Duodenal mucosa (tissue), 2 donors: ENCODE measurements around the gene ZNF169.

Experiments
- H3K27ac ChIP-seq: one replicate; pipeline ENCODE4 v1.7.0; 2013; ENCODE audit warnings: low read depth, low read length
- H3K27me3 ChIP-seq, 2 donors: one replicate each; pipeline ENCODE4 v1.7.0; 2013; ENCODE audit warnings: low read length in 2 of 2, control low read depth in 1 of 2; ENCODE audit not compliant: insufficient read depth in 2 of 2, control insufficient read depth in 1 of 2
- H3K36me3 ChIP-seq, 2 donors: one replicate each; pipeline ENCODE4 v1.7.0; 2013; ENCODE audit warnings: low read length in 2 of 2, control low read depth in 1 of 2; ENCODE audit not compliant: insufficient read depth in 2 of 2, control insufficient read depth in 1 of 2
- H3K4me1 ChIP-seq, 2 donors: one replicate each; pipeline ENCODE4 v1.7.0; 2013; ENCODE audit warnings: low read length in 2 of 2, control low read depth in 1 of 2; ENCODE audit not compliant: insufficient read depth in 2 of 2, control insufficient read depth in 1 of 2
- H3K4me3 ChIP-seq, 2 donors: one replicate each; pipeline ENCODE4 v1.7.0; 2013; ENCODE audit warnings: low read length in 2 of 2, low read depth in 1 of 2
- H3K9ac ChIP-seq, 2 donors: one replicate each; pipeline ENCODE4 v1.7.0; 2013; ENCODE audit warnings: low read length in 2 of 2, low read depth in 1 of 2
- H3K9me3 ChIP-seq, 2 donors: one replicate each; pipeline ENCODE4 v1.7.0; 2013; ENCODE audit warnings: low read length in 2 of 2, control low read depth in 1 of 2; ENCODE audit not compliant: control insufficient read depth in 1 of 2

The ZNF169 gene

GRCh38 chr9:94281101-94281500 lies 22.0 kb downstream of the ZNF169 start:
- H3K9ac ChIP-seq, result no peak overlapping the region
- H3K36me3 ChIP-seq, result peaks cover 4 to 13% of the 10 kb centered on the region in 2 donors
- H3K27me3 ChIP-seq, result no peaks in the 10 kb centered on the region
- no peak overlapping the region for H3K4me3 ChIP-seq
- peaks cover 0 to 5% of the 10 kb centered on the region in 2 donors for H3K9me3 ChIP-seq
- H3K4me1 ChIP-seq, result peaks cover 10 to 11% of the 10 kb centered on the region in 2 donors
- no peak overlapping the region for H3K27ac ChIP-seq

- peaks cover 0 to 5% of the 10 kb centered on the region in 2 donors for H3K36me3 ChIP-seq
Measured at GRCh38 chr9:94286116-94286515, 27.0 kb downstream of the ZNF169 start.

GRCh38 chr9:94287877-94288513 lies 28.9 kb downstream of the ZNF169 start:
- H3K9ac ChIP-seq, result no peak overlapping the region
- H3K36me3 ChIP-seq, result peaks cover 0 to 16% of the 10 kb centered on the region in 2 donors
- H3K9me3 ChIP-seq, result peaks cover 0 to 5% of the 10 kb centered on the region in 2 donors
- H3K27ac ChIP-seq, result no peak overlapping the region
- H3K4me3 ChIP-seq, result no peak overlapping the region
- no peaks in the 10 kb centered on the region for H3K4me1 ChIP-seq
- H3K27me3 ChIP-seq, result no peaks in the 10 kb centered on the region

More at GRCh38 chr9:94286116-94286515, 27.0 kb downstream of the ZNF169 start:
- Histone ChIP-seq H3K9me3 (peaks cover 0 to under 1% of the 10 kb centered on the region in 2 donors), H3K27ac (no peak overlapping the region), H3K9ac (no peak overlapping the region), H3K27me3 (no peaks in the 10 kb centered on the region), H3K4me3 (no peak overlapping the region), H3K4me1 (no peaks in the 10 kb centered on the region)

GRCh38 chr9:94289691-94290090 lies 30.6 kb downstream of the ZNF169 start:
- Histone ChIP-seq H3K9me3 (peaks cover 0 to 5% of the 10 kb centered on the region in 2 donors), H3K27me3 (no peaks in the 10 kb centered on the region), H3K27ac (no peak overlapping the region), H3K9ac (no peak overlapping the region), H3K36me3 (peaks cover 3 to 25% of the 10 kb centered on the region in 2 donors), H3K4me1 (no peaks in the 10 kb centered on the region), H3K4me3 (no peak overlapping the region)

GRCh38 chr9:94298949-94299599 lies 40.0 kb downstream of the ZNF169 start:
- H3K27ac ChIP-seq, result no peak overlapping the region
- H3K4me3 ChIP-seq, result no peak overlapping the region
- no peaks in the 10 kb centered on the region for H3K27me3 ChIP-seq
- peaks cover 3 to 10% of the 10 kb centered on the region in 2 donors for H3K36me3 ChIP-seq
- no peak overlapping the region for H3K9ac ChIP-seq
- no peaks in the 10 kb centered on the region for H3K9me3 ChIP-seq
- H3K4me1 ChIP-seq, result peaks cover 7 to 17% of the 10 kb centered on the region in 2 donors

- peaks cover 0 to 4% of the 10 kb centered on the region in 2 donors for H3K36me3 ChIP-seq
- no peak overlapping the region for H3K27ac ChIP-seq
- no peaks in the 10 kb centered on the region for H3K27me3 ChIP-seq
- no peak overlapping the region for H3K4me3 ChIP-seq
- H3K4me1 ChIP-seq, result peaks cover 7 to 17% of the 10 kb centered on the region in 2 donors
- no peaks in the 10 kb centered on the region for H3K9me3 ChIP-seq
- H3K9ac ChIP-seq, result no peak overlapping the region
Measured at GRCh38 chr9:94300470-94301301, 41.6 kb downstream of the ZNF169 start.

GRCh38 chr9:94301583-94301982 lies 42.5 kb downstream of the ZNF169 start:
- Histone ChIP-seq H3K36me3 (peaks cover 0 to 4% of the 10 kb centered on the region in 2 donors), H3K9ac (no peak overlapping the region), H3K27ac (no peak overlapping the region), H3K4me3 (no peak overlapping the region), H3K27me3 (no peaks in the 10 kb centered on the region), H3K4me1 (peaks cover 7 to 17% of the 10 kb centered on the region in 2 donors), H3K9me3 (no peaks in the 10 kb centered on the region)

- H3K4me3 ChIP-seq, result no peak overlapping the region
- H3K4me1 ChIP-seq, result peaks cover 7 to 17% of the 10 kb centered on the region in 2 donors
Measured at GRCh38 chr9:94302426-94302825, 43.3 kb downstream of the ZNF169 start.

GRCh38 chr9:94303321-94303720 lies 44.2 kb downstream of the ZNF169 start:
- Histone ChIP-seq H3K9me3 (no peaks in the 10 kb centered on the region), H3K9ac (no peak overlapping the region)

More at GRCh38 chr9:94302426-94302825, 43.3 kb downstream of the ZNF169 start:
- Histone ChIP-seq H3K36me3 (peaks cover 0 to 4% of the 10 kb centered on the region in 2 donors), H3K9me3 (no peaks in the 10 kb centered on the region), H3K9ac (no peak overlapping the region), H3K27me3 (no peaks in the 10 kb centered on the region), H3K27ac (no peak overlapping the region)

More at GRCh38 chr9:94303321-94303720, 44.2 kb downstream of the ZNF169 start:
- H3K4me1 ChIP-seq, result peaks cover 7 to 17% of the 10 kb centered on the region in 2 donors
- H3K36me3 ChIP-seq, result peaks cover 0 to 4% of the 10 kb centered on the region in 2 donors
- no peak overlapping the region for H3K27ac ChIP-seq
- H3K27me3 ChIP-seq, result no peaks in the 10 kb centered on the region
- no peak overlapping the region for H3K4me3 ChIP-seq
